ENCODE results near the gene ZMYND15. TPM values are rescaled to one million over a fixed set of nuclear protein-coding genes. Genes with fewer than 3 reads are reported as not detected.
A peak's percentile ranks its signal among the peaks of the same experiment; 100 is the strongest.

ZMYND15 gene
- total and polyA plus RNA-seq, 2 of the 13 experiments (the other 11 are each of a cell fraction or from before 2014, with no cell fraction given) = 0.24 to 2.7 TPM

GRCh38 chr17:4709794-4710692 is 29.6 kb upstream of the ZMYND15 start, which contains the start of gene ARRB2 (continued):
- TF ChIP-seq IKZF4 (CRISPR knock-in tag; IDR thresholded peaks at IDR 0.05; ENCODE audit: borderline replicate concordance, low read depth, not compliant biosample characterization) (peak; percentile 8), ZNF329 (CRISPR knock-in tag; IDR thresholded peaks at IDR 0.05; ENCODE audit: low read depth) (no peak), ZNF766 (CRISPR knock-in tag; IDR thresholded peaks at IDR 0.05; ENCODE audit: borderline replicate concordance) (no peak), ZNF780A (CRISPR knock-in tag; IDR thresholded peaks at IDR 0.05) (no peak), TRIM24 (CRISPR knock-in tag; IDR thresholded peaks at IDR 0.05) (no peak), PAWR (CRISPR knock-in tag; IDR thresholded peaks at IDR 0.05; ENCODE audit: borderline replicate concordance) (no peak), ZNF501 (CRISPR knock-in tag; IDR thresholded peaks at IDR 0.05) (peak; percentile 83; the same call in 1 of the 2 replicates), ZZZ3 (CRISPR knock-in tag; IDR thresholded peaks at IDR 0.05; ENCODE audit: borderline replicate concordance) (no peak), GATA4 (IDR thresholded peaks at IDR 0.05; ENCODE audit: borderline replicate concordance, low read depth) (no peak), ZNF704 (CRISPR knock-in tag; IDR thresholded peaks at IDR 0.05; ENCODE audit: borderline replicate concordance) (no peak), ZNF614 (CRISPR knock-in tag; IDR thresholded peaks at IDR 0.05; ENCODE audit: borderline replicate concordance) (peak; percentile 52; the same call in 1 of the 2 replicates), ATF1 (CRISPR knock-in tag; IDR thresholded peaks at IDR 0.05) (no peak), SMARCE1 (IDR thresholded peaks at IDR 0.05; ENCODE audit: borderline replicate concordance) (no peak), ZNF225 (CRISPR knock-in tag; IDR thresholded peaks at IDR 0.05) (no peak), MYC (CRISPR knock-in tag; IDR thresholded peaks at IDR 0.05; ENCODE audit: borderline replicate concordance) (peak; percentile 65; the same call in 1 of the 2 replicates), ZNF546 (CRISPR knock-in tag; conservative IDR thresholded peaks at IDR 0.05) (no peak), ZNF687 (CRISPR knock-in tag; IDR thresholded peaks at IDR 0.05) (peak; percentile 87), ZBTB4 (CRISPR knock-in tag; IDR thresholded peaks at IDR 0.05; ENCODE audit: borderline replicate concordance) (no peak), ZNF296 (CRISPR knock-in tag; conservative IDR thresholded peaks at IDR 0.05) (no peak), POLR2AphosphoS5 (IDR thresholded peaks at IDR 0.05; ENCODE audit: low read depth, low read length) (no peak; the same call in 1 of the 2 replicates), NFKB2 (CRISPR knock-in tag; IDR thresholded peaks at IDR 0.05; ENCODE audit: borderline replicate concordance) (0 out of 2 replicates have a peak, but pooled peaks have one; percentile 42)
